ENCODE measurements around the gene DCHS2. TPM values are rescaled to one million over a fixed set of nuclear protein-coding genes. Genes with fewer than 3 reads are reported as not detected.

Gene DCHS2
- total RNA-seq, 2 donors from 2014 or later: 0.13 to 0.24 TPM

DNA sequence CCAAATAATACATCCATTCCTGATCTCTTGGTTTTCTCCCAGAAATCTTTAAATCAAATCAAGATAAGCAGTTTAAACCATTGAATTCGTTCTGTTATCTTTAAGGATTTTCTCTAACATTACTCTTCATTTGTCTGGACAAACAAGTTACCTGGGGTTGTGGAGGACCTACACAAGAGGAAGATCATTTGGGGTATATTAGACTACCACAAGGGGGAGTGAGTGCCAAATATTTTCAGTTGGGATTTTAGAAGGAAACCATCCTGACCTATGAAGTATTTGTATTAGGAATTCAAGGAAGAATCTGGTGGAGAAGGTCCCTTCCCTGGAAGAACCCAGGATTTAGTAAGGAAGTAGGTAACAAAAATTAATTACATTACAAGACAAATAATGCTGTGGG, 12.0 kb upstream of the DCHS2 start:
- no peaks in the 10 kb centered on the region for H3K36me3 ChIP-seq (ENCODE audit: control insufficient read depth, insufficient read depth, low read length)
- H3K9ac ChIP-seq (ENCODE audit: extremely low read depth, low read length, poor library complexity, severe bottlenecking): no peak overlapping the region
- H3K4me1 ChIP-seq (ENCODE audit: control insufficient read depth, insufficient read depth, low read length): no peaks in the 10 kb centered on the region
- H3K4me3 Mint-ChIP-seq: no peak overlapping the region
- H3K36me3 Mint-ChIP-seq (ENCODE audit: low read depth): no peaks in the 10 kb centered on the region
- H3K27me3 Mint-ChIP-seq (ENCODE audit: insufficient read depth): peaks cover 7% of the 10 kb centered on the region
- H3K9me3 Mint-ChIP-seq: no peaks in the 10 kb centered on the region
- peaks cover 8% of the 10 kb centered on the region for H3K27me3 ChIP-seq (ENCODE audit: control insufficient read depth, insufficient read depth, low read length, poor library complexity, severe bottlenecking)
- H3K4me1 Mint-ChIP-seq: peaks cover 8% of the 10 kb centered on the region
- H3K4me3 ChIP-seq (ENCODE audit: low read length): no peak overlapping the region
- H3K27ac ChIP-seq (ENCODE audit: low read depth, low read length): no peak overlapping the region
- 22% methylated on average over 1 of the region's 1 CpG; no CpG with 5 or more reads in 1 of the 2 experiments for WGBS, 2 experiments (ENCODE audit: insufficient coverage in 1 of 2, insufficient read length in 1 of 2)
- TF ChIP-seq, protein P1, sequence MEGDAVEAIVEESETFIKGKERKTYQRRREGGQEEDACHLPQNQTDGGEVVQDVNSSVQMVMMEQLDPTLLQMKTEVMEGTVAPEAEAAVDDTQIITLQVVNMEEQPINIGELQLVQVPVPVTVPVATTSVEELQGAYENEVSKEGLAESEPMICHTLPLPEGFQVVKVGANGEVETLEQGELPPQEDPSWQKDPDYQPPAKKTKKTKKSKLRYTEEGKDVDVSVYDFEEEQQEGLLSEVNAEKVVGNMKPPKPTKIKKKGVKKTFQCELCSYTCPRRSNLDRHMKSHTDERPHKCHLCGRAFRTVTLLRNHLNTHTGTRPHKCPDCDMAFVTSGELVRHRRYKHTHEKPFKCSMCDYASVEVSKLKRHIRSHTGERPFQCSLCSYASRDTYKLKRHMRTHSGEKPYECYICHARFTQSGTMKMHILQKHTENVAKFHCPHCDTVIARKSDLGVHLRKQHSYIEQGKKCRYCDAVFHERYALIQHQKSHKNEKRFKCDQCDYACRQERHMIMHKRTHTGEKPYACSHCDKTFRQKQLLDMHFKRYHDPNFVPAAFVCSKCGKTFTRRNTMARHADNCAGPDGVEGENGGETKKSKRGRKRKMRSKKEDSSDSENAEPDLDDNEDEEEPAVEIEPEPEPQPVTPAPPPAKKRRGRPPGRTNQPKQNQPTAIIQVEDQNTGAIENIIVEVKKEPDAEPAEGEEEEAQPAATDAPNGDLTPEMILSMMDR (conservative IDR thresholded peaks at IDR 0.05): peak; percentile 85
- no peak for DNase-seq
- H3K27ac Mint-ChIP-seq: no peak overlapping the region
- H3K9me3 ChIP-seq (ENCODE audit: control insufficient read depth, low read length): no peaks in the 10 kb centered on the region

DNA sequence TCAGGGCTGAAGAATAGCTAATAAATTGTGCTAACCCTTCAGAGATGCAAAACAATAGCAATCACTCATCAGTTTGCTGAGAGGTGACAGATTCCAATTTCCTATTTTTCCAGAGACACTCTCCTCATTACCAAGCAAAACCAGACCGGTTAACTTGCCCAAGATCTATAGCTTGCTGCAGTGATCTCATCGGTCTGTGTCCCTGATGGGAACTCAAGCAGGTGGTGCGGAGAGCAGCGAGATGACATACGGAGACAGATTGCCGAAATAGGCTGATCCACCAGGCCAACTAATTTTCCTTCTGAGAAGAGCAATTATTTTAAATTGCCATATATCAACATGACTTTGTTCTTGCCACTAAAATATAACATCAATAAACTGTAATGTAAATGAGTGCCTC, 10.5 kb upstream of the DCHS2 start:
- no peaks in the 10 kb centered on the region for H3K9me3 ChIP-seq (ENCODE audit: control insufficient read depth, low read length)
- no peaks in the 10 kb centered on the region for H3K36me3 ChIP-seq (ENCODE audit: control insufficient read depth, insufficient read depth, low read length)
- no peak overlapping the region for H3K4me3 ChIP-seq (ENCODE audit: low read length)
- Mint-ChIP-seq H3K4me3 (no peak overlapping the region), H3K27ac (no peak overlapping the region), H3K9me3 (no peaks in the 10 kb centered on the region), H3K4me1 (peaks cover 8% of the 10 kb centered on the region), H3K36me3 (ENCODE audit: low read depth) (no peaks in the 10 kb centered on the region), H3K27me3 (ENCODE audit: insufficient read depth) (peaks cover 8% of the 10 kb centered on the region)
- no peak overlapping the region for H3K9ac ChIP-seq (ENCODE audit: extremely low read depth, low read length, poor library complexity, severe bottlenecking)
- 52 to 85% methylated on average over 5 to 6 of the region's 6 CpGs for WGBS, 2 experiments (ENCODE audit: insufficient coverage in 1 of 2, insufficient read length in 1 of 2)
- no peak overlapping the region for H3K27ac ChIP-seq (ENCODE audit: low read depth, low read length)
- TF ChIP-seq, protein P1 (conservative IDR thresholded peaks at IDR 0.05): no peak
- DNase-seq: no peak
- H3K4me1 ChIP-seq (ENCODE audit: control insufficient read depth, insufficient read depth, low read length): no peaks in the 10 kb centered on the region
- peaks cover 13% of the 10 kb centered on the region for H3K27me3 ChIP-seq (ENCODE audit: control insufficient read depth, insufficient read depth, low read length, poor library complexity, severe bottlenecking)

GRCh38 chr4:154497889-154498288, 6.3 kb upstream of the DCHS2 start:
- no peaks in the 10 kb centered on the region for H3K9me3 ChIP-seq (ENCODE audit: control insufficient read depth, low read length)
- no peaks in the 10 kb centered on the region for H3K36me3 ChIP-seq (ENCODE audit: control insufficient read depth, insufficient read depth, low read length)
- TF ChIP-seq, protein P1 (conservative IDR thresholded peaks at IDR 0.05): no peak
- Mint-ChIP-seq H3K27ac (no peak overlapping the region), H3K36me3 (ENCODE audit: low read depth) (no peaks in the 10 kb centered on the region), H3K4me3 (no peak overlapping the region), H3K27me3 (ENCODE audit: insufficient read depth) (peaks cover 36% of the 10 kb centered on the region), H3K4me1 (no peaks in the 10 kb centered on the region), H3K9me3 (no peaks in the 10 kb centered on the region)
- no peak overlapping the region for H3K4me3 ChIP-seq (ENCODE audit: low read length)
- 87 to 96% methylated on average over 4 to 5 of the region's 5 CpGs for WGBS, 2 experiments (ENCODE audit: insufficient coverage in 1 of 2, insufficient read length in 1 of 2)
- no peak overlapping the region for H3K9ac ChIP-seq (ENCODE audit: extremely low read depth, low read length, poor library complexity, severe bottlenecking)
- no peak for DNase-seq
- H3K27me3 ChIP-seq (ENCODE audit: control insufficient read depth, insufficient read depth, low read length, poor library complexity, severe bottlenecking): peaks cover 40% of the 10 kb centered on the region
- H3K4me1 ChIP-seq (ENCODE audit: control insufficient read depth, insufficient read depth, low read length): no peaks in the 10 kb centered on the region
- no peak overlapping the region for H3K27ac ChIP-seq (ENCODE audit: low read depth, low read length)
